HEK293 (cell line): Measurements from ENCODE around the gene EIF4E1B.

Experiments
- ATF2 ChIP-seq: fragments of 450-650 bp; formaldehyde crosslinking; IDR thresholded peaks from 2 replicates; pipeline ENCODE4 v1.5.1; 2016; ENCODE audit warnings: missing biosample characterization, missing genetic modification characterization, low read depth
- GLI4 ChIP-seq: fragments of 450-650 bp; formaldehyde crosslinking; IDR thresholded peaks from 2 replicates; pipeline ENCODE4 v1.5.1; 2016; ENCODE audit warnings: missing biosample characterization, missing genetic modification characterization
- HOXC10 ChIP-seq: sonication (generic); formaldehyde crosslinking; IDR thresholded peaks from 2 replicates; pipeline ENCODE4 v1.8.1; 2023; ENCODE audit warnings: mild to moderate bottlenecking, missing genetic modification reagents
- HOXD13 ChIP-seq: sonication (generic); formaldehyde crosslinking; IDR thresholded peaks from 2 replicates; pipeline ENCODE4 v1.8.0; 2022; ENCODE audit warnings: missing genetic modification reagents, borderline replicate concordance
- KLF16 ChIP-seq: fragments of 450-650 bp; formaldehyde crosslinking; IDR thresholded peaks from 2 replicates; pipeline ENCODE4 v1.5.1; 2017; ENCODE audit warnings: missing biosample characterization, missing genetic modification characterization
- KLF9 ChIP-seq: fragments of 450-650 bp; formaldehyde crosslinking; IDR thresholded peaks from 2 replicates; pipeline ENCODE4 v1.5.1; 2016; ENCODE audit warnings: missing biosample characterization, missing genetic modification characterization, low read depth
- MYNN ChIP-seq: fragments of 450-650 bp; formaldehyde crosslinking; IDR thresholded peaks from 2 replicates; pipeline ENCODE4 v1.5.1; 2016; ENCODE audit warnings: missing biosample characterization, missing genetic modification characterization, borderline replicate concordance
- MZF1 ChIP-seq: fragments of 450-650 bp; formaldehyde crosslinking; IDR thresholded peaks from 2 replicates; pipeline ENCODE4 v1.5.1; 2017; ENCODE audit warnings: missing biosample characterization, missing genetic modification characterization, borderline replicate concordance
- PRDM4 ChIP-seq: fragments of 450-650 bp; formaldehyde crosslinking; IDR thresholded peaks from 2 replicates; pipeline ENCODE4 v1.5.1; 2017; ENCODE audit warnings: missing biosample characterization, missing genetic modification characterization
- REST ChIP-seq: fragments of 450-650 bp; formaldehyde crosslinking; IDR thresholded peaks from 2 replicates; pipeline ENCODE4 v1.5.1; 2016; ENCODE audit warnings: missing biosample characterization, missing genetic modification characterization
- SP2 ChIP-seq: fragments of 450-650 bp; formaldehyde crosslinking; IDR thresholded peaks from 2 replicates; pipeline ENCODE4 v1.5.1; 2016; ENCODE audit warnings: missing biosample characterization, missing genetic modification characterization
- SP7 ChIP-seq: fragments of 450-650 bp; formaldehyde crosslinking; IDR thresholded peaks from 2 replicates; pipeline ENCODE4 v1.5.1; 2016; ENCODE audit warnings: missing biosample characterization, missing genetic modification characterization
- ZBTB11 ChIP-seq: fragments of 450-650 bp; formaldehyde crosslinking; conservative IDR thresholded peaks from 2 replicates; pipeline ENCODE4 v1.5.1; 2016; ENCODE audit warnings: low read depth, missing biosample characterization, missing genetic modification characterization
- ZBTB17 ChIP-seq: fragments of 450-650 bp; formaldehyde crosslinking; IDR thresholded peaks from 2 replicates; pipeline ENCODE4 v1.5.1; 2016; ENCODE audit warnings: missing biosample characterization, missing genetic modification characterization
- ZBTB48 ChIP-seq: fragments of 450-650 bp; formaldehyde crosslinking; IDR thresholded peaks from 2 replicates; pipeline ENCODE4 v1.5.1; 2016; ENCODE audit warnings: missing biosample characterization, missing genetic modification characterization
- ZNF121 ChIP-seq: fragments of 450-650 bp; formaldehyde crosslinking; IDR thresholded peaks from 2 replicates; pipeline ENCODE4 v1.5.1; 2016; ENCODE audit warnings: missing biosample characterization, missing genetic modification characterization
- ZNF169 ChIP-seq: fragments of 450-650 bp; formaldehyde crosslinking; IDR thresholded peaks from 2 replicates; pipeline ENCODE4 v1.5.1; 2016; ENCODE audit warnings: missing biosample characterization, missing genetic modification characterization
- ZNF37A ChIP-seq: fragments of 450-650 bp; IDR thresholded peaks from 2 replicates; pipeline ENCODE4 v1.5.1; 2018; ENCODE audit warnings: missing biosample characterization, missing genetic modification characterization
- ZNF404 ChIP-seq: fragments of 450-650 bp; formaldehyde crosslinking; IDR thresholded peaks from 2 replicates; pipeline ENCODE4 v1.5.1; 2017; ENCODE audit warnings: missing biosample characterization, missing genetic modification characterization
- ZNF488 ChIP-seq: fragments of 450-650 bp; formaldehyde crosslinking; IDR thresholded peaks from 2 replicates; pipeline ENCODE4 v1.5.1; 2016; ENCODE audit warnings: missing biosample characterization, missing genetic modification characterization
- ZNF521 ChIP-seq: fragments of 450-650 bp; formaldehyde crosslinking; IDR thresholded peaks from 2 replicates; pipeline ENCODE4 v1.5.1; 2017; ENCODE audit warnings: missing biosample characterization, mild to moderate bottlenecking, missing genetic modification characterization
- ZNF558 ChIP-seq: fragments of 450-650 bp; formaldehyde crosslinking; IDR thresholded peaks from 2 replicates; pipeline ENCODE4 v1.5.1; 2016; ENCODE audit warnings: missing biosample characterization, missing genetic modification characterization
- ZNF580 ChIP-seq: fragments of 450-650 bp; formaldehyde crosslinking; IDR thresholded peaks from 2 replicates; pipeline ENCODE4 v1.5.1; 2016; ENCODE audit warnings: missing biosample characterization, missing genetic modification characterization
- ZNF626 ChIP-seq: fragments of 450-650 bp; sonication (Bioruptor Pico); formaldehyde crosslinking; IDR thresholded peaks from 2 replicates; pipeline ENCODE4 v1.5.1; 2018; ENCODE audit warnings: missing biosample characterization, missing genetic modification characterization, inconsistent platforms
- ZNF677 ChIP-seq: fragments of 450-650 bp; IDR thresholded peaks from 2 replicates; pipeline ENCODE4 v1.5.0; 2018; ENCODE audit warnings: missing biosample characterization, mild to moderate bottlenecking, missing genetic modification characterization, moderate library complexity
- ZNF704 ChIP-seq: fragments of 450-650 bp; formaldehyde crosslinking; IDR thresholded peaks from 2 replicates; pipeline ENCODE4 v1.5.1; 2016; ENCODE audit warnings: missing biosample characterization, missing genetic modification characterization
- ZNF785 ChIP-seq: fragments of 450-650 bp; formaldehyde crosslinking; IDR thresholded peaks from 2 replicates; pipeline ENCODE4 v1.5.1; 2016; ENCODE audit warnings: missing biosample characterization, missing genetic modification characterization

Gene EIF4E1B

GRCh38 chr5:176693477-176693851 is 63.0 kb downstream of the EIF4E1B start (continued):
- TF ChIP-seq ZBTB11 (tag by site-specific recombination) (peak; percentile 80), ZNF704 (no peak), HOXD13 (CRISPR knock-in tag) (no peak), KLF16 (no peak), ZNF521 (tag by site-specific recombination) (no peak), SP2 (tag by site-specific recombination) (no peak), ZBTB48 (tag by site-specific recombination) (no peak), GLI4 (tag by site-specific recombination) (no peak), ZNF404 (tag by site-specific recombination) (no peak), ATF2 (tag by site-specific recombination) (no peak), ZNF121 (tag by site-specific recombination) (no peak), ZBTB17 (tag by site-specific recombination) (peak; percentile 71), ZNF626 (tag by site-specific recombination) (no peak), SP7 (no peak), HOXC10 (CRISPR knock-in tag) (no peak), PRDM4 (tag by site-specific recombination) (peak; percentile 47; the same call in 1 of the 2 replicates), MZF1 (tag by site-specific recombination) (no peak; the same call in 1 of the 2 replicates), ZNF580 (tag by site-specific recombination) (peak; percentile 26; the same call in 1 of the 2 replicates), ZNF677 (tag by site-specific recombination) (no peak), REST (tag by site-specific recombination) (no peak), ZNF169 (tag by site-specific recombination) (no peak), ZNF558 (tag by site-specific recombination) (no peak), ZNF488 (tag by site-specific recombination) (no peak), KLF9 (no peak), ZNF785 (tag by site-specific recombination) (no peak), MYNN (tag by site-specific recombination) (no peak), ZNF37A (no peak)
